Smooth muscle cell (in vitro differentiated cells): ENCODE measurements around the gene KLHDC7B. TPM values are rescaled to one million over a fixed set of nuclear protein-coding genes. Genes with fewer than 3 reads are reported as not detected.

Experiments
- DNase-seq: peaks from one replicate; lab custom pipeline; 2025; ENCODE audit not compliant: unreplicated experiment; lab: John Stamatoyannopoulos, UW
- H2AFZ ChIP-seq: fragments of 200-600 bp; sonication (generic); 2 replicates; pipeline ENCODE4 v1.6.0; 2016; ENCODE audit warnings: antibody characterized with exemption, low read depth, mild to moderate bottlenecking
- H3F3A ChIP-seq: fragments of 200-600 bp; sonication (generic); 2 replicates; pipeline ENCODE4 v1.6.0; 2017; ENCODE audit warnings: antibody characterized with exemption, low read depth
- H3K27ac ChIP-seq: fragments of 200-600 bp; sonication (generic); 2 replicates; pipeline ENCODE4 v1.5.1; 2016; ENCODE audit warnings: low read depth, mild to moderate bottlenecking
- H3K27me3 ChIP-seq: fragments of 200-600 bp; sonication (generic); 2 replicates; pipeline ENCODE4 v1.6.1; 2016; ENCODE audit warnings: low read depth, mild to moderate bottlenecking
- H3K36me3 ChIP-seq: fragments of 200-600 bp; sonication (generic); 2 replicates; pipeline ENCODE4 v1.5.1; 2016; ENCODE audit warnings: low read depth
- H3K4me1 ChIP-seq: fragments of 200-600 bp; sonication (generic); 2 replicates; pipeline ENCODE4 v1.5.1; 2016; ENCODE audit warnings: low read depth
- H3K4me2 ChIP-seq: fragments of 200-600 bp; sonication (generic); 2 replicates; pipeline ENCODE4 v1.6.0; 2016; ENCODE audit warnings: mild to moderate bottlenecking
- H3K4me3 ChIP-seq: fragments of 200-600 bp; sonication (generic); 2 replicates; pipeline ENCODE4 v1.5.1; 2016; ENCODE audit warnings: mild to moderate bottlenecking
- H3K79me2 ChIP-seq: fragments of 200-600 bp; sonication (generic); 2 replicates; pipeline ENCODE4 v1.6.0; 2016; ENCODE audit warnings: low read depth, mild to moderate bottlenecking
- H3K9ac ChIP-seq: fragments of 200-600 bp; sonication (generic); 2 replicates; pipeline ENCODE4 v1.6.0; 2016; ENCODE audit warnings: low read depth
- H3K9me3 ChIP-seq: fragments of 200-600 bp; sonication (generic); replicated peaks from 2 replicates; pipeline ENCODE4 v1.5.1; 2016; ENCODE audit warnings: low read depth
- H4K20me1 ChIP-seq: fragments of 200-600 bp; sonication (generic); 2 replicates; pipeline ENCODE4 v1.6.0; 2016; ENCODE audit warnings: low read depth
- CTCF ChIP-seq: fragments of 200-600 bp; sonication (generic); IDR thresholded peaks from 2 replicates; pipeline ENCODE4 v1.5.1; 2017; ENCODE audit warnings: borderline replicate concordance, mild to moderate bottlenecking, antibody characterized with exemption; ENCODE audit not compliant: insufficient read depth, poor library complexity, severe bottlenecking
- WGBS: methylation state at CpG from one replicate; pipeline ENCODE4 v1.1.7; 2016; ENCODE audit warnings: low lambda C conversion rate; 5-methylcytosine and 5-hydroxymethylcytosine counted together
- polyA plus RNA-seq: library from polyadenylated mRNA; unstranded; fragments of >200 nt; fragmentation: Nextera tagmentation; extraction: Ambion mirVana; gene quantifications from 2 replicates; pipeline ENCODE4 v1.2.1, GENCODE V29; 2016
- total RNA-seq: library from RNA; depleted of rRNA; stranded (reverse); fragments of >200 nt; gene quantifications from 2 replicates; pipeline ENCODE4 v1.2.3, GENCODE V29; 2014

Gene KLHDC7B
- total and polyA plus RNA-seq, 2 experiments from 2014 or later: 1.1 to 1.5 TPM

- H3K4me2 ChIP-seq: no peak overlapping the region
- peak overlapping the region; percentile 11 for H3K9ac ChIP-seq
- H2AFZ ChIP-seq: no peak overlapping the region
- no peaks in the 10 kb centered on the region for H3K36me3 ChIP-seq
- H3K79me2 ChIP-seq: no peaks in the 10 kb centered on the region
- TF ChIP-seq CTCF: no peak
- peaks cover 19% of the 10 kb centered on the region for H3F3A ChIP-seq
- no peaks in the 10 kb centered on the region for H3K9me3 ChIP-seq
- no peak overlapping the region for H3K4me3 ChIP-seq
- H3K4me1 ChIP-seq: peaks cover 30% of the 10 kb centered on the region
- 87% methylated on average over 19 of the region's 19 CpGs for WGBS
- no peak for DNase-seq
- H3K27me3 ChIP-seq: no peaks in the 10 kb centered on the region
- H4K20me1 ChIP-seq: no peaks in the 10 kb centered on the region
- peak overlapping the region; percentile 100 for H3K27ac ChIP-seq
Measured at GRCh38 chr22:50542416-50542927, 3.2 kb upstream of the KLHDC7B start.

- peak; percentile 49 for TF ChIP-seq CTCF
- peak overlapping the region; percentile 85 for H3K4me2 ChIP-seq
- WGBS: 12% methylated on average over 52 of the region's 52 CpGs
- peak overlapping the region; percentile 47 for H3K9ac ChIP-seq
- no peaks in the 10 kb centered on the region for H4K20me1 ChIP-seq
- peaks cover 18% of the 10 kb centered on the region for H3K4me1 ChIP-seq
- H3K79me2 ChIP-seq: no peaks in the 10 kb centered on the region
- H3K36me3 ChIP-seq: no peaks in the 10 kb centered on the region
- peaks cover 3% of the 10 kb centered on the region for H3F3A ChIP-seq
- H3K4me3 ChIP-seq: peak overlapping the region; percentile 35
- H2AFZ ChIP-seq: peak overlapping the region; percentile 75
- H3K27me3 ChIP-seq: no peaks in the 10 kb centered on the region
- DNase-seq: peak; percentile 53
- H3K9me3 ChIP-seq: no peaks in the 10 kb centered on the region
- H3K27ac ChIP-seq: peak overlapping the region; percentile 47
Measured at GRCh38 chr22:50544078-50544745, 1.5 kb upstream of the KLHDC7B start.

- Histone ChIP-seq H3K9ac (peak overlapping the region; percentile 41), H3K4me2 (peak overlapping the region; percentile 85), H3F3A (no peaks in the 10 kb centered on the region), H3K36me3 (no peaks in the 10 kb centered on the region), H3K27ac (peak overlapping the region; percentile 47), H3K27me3 (no peaks in the 10 kb centered on the region), H3K79me2 (no peaks in the 10 kb centered on the region), H2AFZ (peak overlapping the region; percentile 75), H4K20me1 (no peaks in the 10 kb centered on the region), H3K9me3 (no peaks in the 10 kb centered on the region), H3K4me1 (peaks cover 15% of the 10 kb centered on the region), H3K4me3 (peak overlapping the region; percentile 35)
- WGBS: 79% methylated on average over 5 of the region's 5 CpGs
- TF ChIP-seq CTCF: no peak
- DNase-seq: no peak
Measured at GRCh38 chr22:50544746-50545253, 899 bp upstream of the KLHDC7B start.
